Adrenal gland (tissue), 5 donors: ENCODE measurements around the gene GRM5.

Experiments used
- CTCF ChIP-seq, 6 experiments: fragments of 450-650 bp in 4 of 6; fragments of 200-600 bp in 2 of 6; sonication (generic) in 1 of 6; IDR thresholded peaks; 1 replicate in 5 of 6; 2 replicates in 1 of 6; pipeline versions ENCODE4 v1.5.1 to v1.8.0; 2016 to 2021; ENCODE audit warnings: antibody characterized with exemption in 6 of 6, mild to moderate bottlenecking in 2 of 6, moderate library complexity in 1 of 6
- POLR2A ChIP-seq, 2 donors: fragments of 450-650 bp; IDR thresholded peaks; one replicate each; pipeline ENCODE4 v1.6.1; 2017; ENCODE audit warnings: antibody characterized with exemption in 2 of 2, mild to moderate bottlenecking in 2 of 2, moderate library complexity in 1 of 2
- donor health status: DM: no; HTN: no; CAD: no.

GRCh38 chr11:88815505-88815904 lies 250.3 kb downstream of the GRM5 start:
- no peak for TF ChIP-seq CTCF (IDR thresholded peaks at IDR 0.05)
- no peak for TF ChIP-seq POLR2A (IDR thresholded peaks at IDR 0.05)
